HG03097 (cell line): ENCODE data around the gene CBL.
"Not testable (repeated sequence)": the region's sequence is repeated elsewhere in the genome, so short reads cannot be mapped to it uniquely, and the experiment has no call there.

Experiments used
- ATAC-seq: cut with Tn5 transposase; IDR thresholded peaks from one replicate; pipeline ENCODE4 v1.9.1; 2021; ENCODE audit not compliant: unreplicated experiment, low FRiP score

Gene CBL

DNA sequence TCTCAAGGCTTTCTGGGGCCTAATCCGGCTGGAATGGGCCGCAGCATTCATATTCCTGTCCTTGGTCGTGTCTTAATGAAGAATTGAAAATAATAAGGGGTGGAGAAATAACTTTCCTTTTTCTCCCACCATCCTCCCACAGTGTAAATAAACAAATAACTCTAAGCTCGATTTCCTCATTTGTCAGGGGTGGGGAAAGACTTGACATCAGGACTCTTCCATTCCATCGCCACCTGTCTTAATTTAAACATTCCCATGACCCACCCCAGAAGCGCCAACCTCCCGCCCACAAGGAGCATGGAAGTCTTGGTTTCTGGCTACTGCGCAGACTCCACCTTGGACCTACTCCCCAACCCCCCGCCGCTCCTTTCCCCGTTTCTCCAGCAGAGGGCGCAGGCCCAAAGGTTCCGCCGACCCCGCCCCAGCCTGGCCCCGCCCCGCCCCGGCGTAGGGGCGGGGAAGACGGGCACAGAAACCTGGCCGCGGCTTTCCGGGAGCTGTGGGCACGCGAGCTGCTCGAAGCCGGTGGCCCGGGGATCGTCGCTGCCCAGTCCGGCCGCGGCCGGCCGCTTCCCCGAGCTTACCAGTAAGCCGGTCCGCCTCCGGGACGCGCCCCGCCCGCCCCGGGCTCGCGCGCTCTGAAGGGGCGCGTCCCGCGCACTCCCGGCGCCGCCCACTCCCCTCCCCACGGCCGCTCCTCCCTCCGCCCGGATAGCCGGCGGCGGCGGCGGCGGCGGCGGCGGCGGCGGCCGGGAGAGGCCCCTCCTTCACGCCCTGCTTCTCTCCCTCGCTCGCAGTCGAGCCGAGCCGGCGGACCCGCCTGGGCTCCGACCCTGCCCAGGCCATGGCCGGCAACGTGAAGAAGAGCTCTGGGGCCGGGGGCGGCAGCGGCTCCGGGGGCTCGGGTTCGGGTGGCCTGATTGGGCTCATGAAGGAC is at the start of gene CBL:
Gene CBL (plus strand): TSS at position 766 of the 937 bp plus-strand sequence. CDS start 79 bp downstream, at position 845.
- ATAC-seq = peak; percentile 80

DNA sequence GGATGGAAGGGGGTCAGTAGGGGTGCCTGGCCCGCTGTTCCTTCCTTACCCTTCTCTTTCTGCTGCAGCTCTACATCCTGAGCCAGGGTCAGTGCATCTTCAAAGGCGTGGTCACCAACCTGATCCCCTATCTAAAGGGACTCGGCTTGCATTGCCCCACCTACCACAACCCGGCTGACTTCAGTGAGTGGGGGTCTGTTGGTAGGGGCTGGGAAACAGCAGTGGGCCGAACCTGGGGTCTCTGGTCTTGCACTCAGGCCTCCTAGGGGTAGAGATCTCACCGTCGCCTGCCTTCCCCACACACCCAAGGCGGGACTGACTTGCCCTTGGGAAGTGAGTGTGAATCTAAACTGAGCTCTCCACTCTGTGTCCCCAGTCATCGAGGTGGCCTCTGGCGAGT is 49.6 kb upstream of the CBL start:
- ATAC-seq = no peak

DNA sequence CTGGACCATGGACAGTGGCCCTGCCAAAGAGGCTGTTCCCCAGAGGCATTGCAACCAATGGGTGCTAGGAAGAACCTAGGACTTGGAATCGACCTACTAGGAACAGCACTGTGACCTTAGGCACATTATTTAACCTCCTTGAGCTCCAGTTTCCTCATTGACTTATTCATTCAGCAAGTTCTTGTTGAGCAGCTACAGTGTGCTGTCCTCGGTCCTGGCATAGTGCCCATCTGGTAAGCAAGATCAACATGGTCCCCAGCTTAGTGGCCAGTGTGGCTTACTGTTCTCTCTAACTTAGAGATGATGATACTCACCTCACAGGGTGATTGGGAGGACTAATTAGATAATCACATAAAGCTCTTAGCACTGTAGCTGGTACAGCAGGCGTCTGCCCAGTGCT is 49.1 kb upstream of the CBL start:
- no peak for ATAC-seq

DNA sequence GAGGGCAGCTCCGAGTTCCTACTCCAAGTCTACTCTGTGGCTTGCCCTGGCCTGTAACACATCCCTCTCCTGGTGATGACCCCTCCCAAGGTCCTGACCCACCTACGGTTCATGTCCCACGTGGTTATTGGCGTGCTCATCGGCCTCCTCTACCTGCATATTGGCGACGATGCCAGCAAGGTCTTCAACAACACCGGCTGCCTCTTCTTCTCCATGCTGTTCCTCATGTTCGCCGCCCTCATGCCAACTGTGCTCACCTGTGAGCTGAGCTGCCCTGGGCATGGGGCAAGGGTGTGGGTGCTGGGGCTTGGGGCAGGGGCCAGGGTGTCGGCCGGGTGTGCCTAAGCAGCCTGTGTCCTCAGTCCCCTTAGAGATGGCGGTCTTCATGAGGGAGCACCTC is 47.7 kb upstream of the CBL start:
- no peak for ATAC-seq

DNA sequence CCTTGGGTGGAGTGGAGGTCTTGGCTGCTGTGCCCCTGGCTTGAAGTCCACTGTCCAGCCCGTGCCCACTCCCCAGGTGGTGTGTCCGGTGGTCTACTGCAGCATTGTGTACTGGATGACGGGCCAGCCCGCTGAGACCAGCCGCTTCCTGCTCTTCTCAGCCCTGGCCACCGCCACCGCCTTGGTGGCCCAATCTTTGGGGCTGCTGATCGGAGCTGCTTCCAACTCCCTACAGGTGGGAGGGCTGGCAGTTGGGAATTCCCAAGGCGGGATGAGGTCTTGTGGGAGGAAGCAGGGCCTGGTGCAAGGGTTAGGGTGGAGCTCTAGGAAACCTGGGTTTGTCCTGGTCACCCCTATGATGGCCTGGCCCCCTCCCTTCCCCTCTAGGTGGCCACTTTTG is 46.0 kb upstream of the CBL start:
- no peak for ATAC-seq

DNA sequence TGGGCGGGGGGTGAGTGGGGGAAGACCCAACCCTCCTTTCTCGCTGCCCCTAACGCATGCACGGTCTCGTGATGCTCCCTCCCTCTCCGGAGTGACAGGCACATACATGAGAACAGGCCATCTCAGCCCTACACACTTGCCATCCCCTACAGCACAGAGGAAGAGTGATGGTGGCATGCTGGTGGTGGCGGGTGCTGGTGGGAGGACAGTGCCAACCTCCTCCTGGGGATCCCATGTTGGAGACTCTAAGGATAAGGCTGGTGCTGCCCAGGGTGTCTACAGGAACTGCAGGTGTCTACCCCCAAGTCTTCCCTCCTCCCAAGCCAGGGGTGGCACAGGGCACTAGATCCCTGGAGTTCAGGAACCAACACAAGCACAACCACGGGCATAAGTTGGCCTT is 44.3 kb upstream of the CBL start:
- no peak for ATAC-seq

DNA sequence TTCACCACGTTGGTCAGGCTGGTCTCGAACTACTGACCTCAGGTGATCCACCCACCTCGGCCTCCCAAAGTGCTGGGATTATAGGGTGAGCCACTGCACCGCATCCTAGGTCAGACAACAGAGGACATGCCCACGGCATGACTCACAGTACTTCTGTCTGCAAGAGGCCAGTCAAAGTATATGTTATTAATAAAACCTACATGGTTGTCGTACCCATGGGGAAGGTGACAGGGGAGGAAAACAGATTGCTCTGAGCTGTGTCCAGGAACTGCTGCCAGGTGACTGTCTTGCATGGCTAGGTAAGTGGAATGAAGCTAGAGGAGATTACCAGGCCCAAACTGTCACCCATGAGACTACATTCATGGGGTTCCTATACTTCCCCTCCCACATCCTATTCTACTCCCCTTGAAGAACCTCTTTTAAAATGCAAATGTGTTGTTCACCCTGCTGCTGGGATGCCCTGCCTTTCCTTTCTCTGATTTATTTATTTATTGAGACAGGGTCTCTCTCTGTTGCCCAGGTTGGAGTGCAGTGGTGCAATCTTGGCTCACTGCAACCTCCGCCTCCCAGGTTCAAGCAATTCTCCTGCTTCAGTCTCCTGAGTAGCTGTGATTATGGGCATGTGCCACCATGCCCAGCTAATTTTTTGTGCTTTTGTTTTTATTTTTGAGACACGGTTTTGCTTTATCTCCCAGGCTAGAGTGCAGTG is 39.6 kb upstream of the CBL start:
- no peak for ATAC-seq

DNA sequence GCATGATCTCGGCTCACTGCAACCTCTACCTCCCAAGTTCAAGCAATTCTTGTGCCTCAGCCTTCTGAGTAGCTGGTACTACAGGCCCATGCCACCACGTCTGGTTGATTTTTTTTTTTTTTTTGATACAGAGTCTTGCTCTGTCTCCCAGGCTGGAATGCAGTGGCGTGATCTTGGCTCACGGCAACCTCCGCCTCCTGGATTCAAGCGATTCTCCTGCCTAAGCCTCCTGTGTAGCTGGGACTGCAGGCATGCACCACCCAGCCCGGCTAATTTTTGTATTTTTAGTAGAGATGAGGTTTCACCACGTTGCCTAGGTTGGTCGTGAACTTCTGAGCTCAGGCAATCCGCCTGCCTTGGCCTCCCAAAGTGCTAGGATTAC is 39.1 kb upstream of the CBL start:
- ATAC-seq = not testable (repeated sequence)

DNA sequence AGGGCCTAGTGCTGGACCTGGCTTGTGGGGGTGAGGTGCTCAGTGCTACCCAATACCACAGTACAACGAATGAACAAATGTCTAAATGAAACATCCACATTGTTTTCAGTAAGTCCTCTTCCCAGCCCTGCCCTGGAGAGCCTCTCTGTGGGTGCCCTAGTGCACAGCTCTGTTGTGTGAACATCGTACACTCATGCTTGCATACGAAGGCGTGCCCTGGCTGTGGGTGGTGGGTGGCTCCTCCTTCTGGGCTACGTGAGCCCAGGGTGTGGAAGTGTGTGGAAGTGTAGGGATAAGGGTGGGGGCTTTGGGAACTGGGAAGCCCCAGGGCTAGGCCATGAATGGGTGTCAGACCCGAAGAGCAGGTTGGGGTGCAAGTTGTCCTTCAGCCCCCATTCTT is 38.2 kb upstream of the CBL start:
- ATAC-seq = no peak

DNA sequence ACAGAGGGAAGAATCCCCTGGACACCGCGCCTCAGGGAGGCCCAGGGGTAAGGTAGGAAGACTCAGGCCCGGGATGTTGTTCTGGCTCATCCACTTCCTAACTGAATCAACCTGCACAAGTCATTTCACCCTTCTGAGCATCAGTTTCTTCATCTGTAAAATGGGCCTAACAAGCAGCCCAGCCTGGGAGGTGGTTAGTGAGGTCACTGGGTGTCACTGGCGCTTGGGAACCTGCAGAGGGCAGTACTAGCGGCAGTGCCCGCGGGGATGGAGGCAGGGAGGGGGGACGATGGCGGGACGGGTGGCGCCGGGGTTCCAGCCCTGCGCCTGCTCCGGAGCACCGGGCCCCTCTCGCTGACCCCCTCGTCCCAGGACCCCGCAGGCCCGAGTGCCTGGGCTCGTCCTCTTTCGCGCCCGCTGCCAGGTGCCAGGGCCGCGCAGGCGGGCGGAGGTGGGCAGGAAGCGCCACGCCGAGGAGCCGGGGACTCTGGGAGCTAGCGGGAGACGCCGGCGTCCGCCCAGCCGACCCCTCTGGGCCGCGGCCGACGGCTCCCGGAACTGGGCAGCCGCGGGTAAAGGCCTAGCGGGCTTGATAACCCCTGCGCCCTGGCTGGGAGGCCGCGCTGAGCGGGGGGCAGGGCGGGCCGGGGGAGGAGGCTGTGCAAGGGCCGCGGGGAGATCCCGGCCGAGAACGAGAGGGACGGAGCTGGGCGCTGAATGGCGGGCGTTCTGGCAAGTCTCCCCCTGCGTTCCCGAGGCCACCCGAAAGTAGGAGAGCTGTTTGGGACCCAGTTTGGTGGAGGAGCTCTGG is 37.5 kb upstream of the CBL start, which contains the start of gene NLRX1:
Gene NLRX1 (plus strand): TSS at position 255 of the 811 bp plus-strand sequence. CDS start 2,679 bp downstream, outside the sequence.
- peak; percentile 77 for ATAC-seq

DNA sequence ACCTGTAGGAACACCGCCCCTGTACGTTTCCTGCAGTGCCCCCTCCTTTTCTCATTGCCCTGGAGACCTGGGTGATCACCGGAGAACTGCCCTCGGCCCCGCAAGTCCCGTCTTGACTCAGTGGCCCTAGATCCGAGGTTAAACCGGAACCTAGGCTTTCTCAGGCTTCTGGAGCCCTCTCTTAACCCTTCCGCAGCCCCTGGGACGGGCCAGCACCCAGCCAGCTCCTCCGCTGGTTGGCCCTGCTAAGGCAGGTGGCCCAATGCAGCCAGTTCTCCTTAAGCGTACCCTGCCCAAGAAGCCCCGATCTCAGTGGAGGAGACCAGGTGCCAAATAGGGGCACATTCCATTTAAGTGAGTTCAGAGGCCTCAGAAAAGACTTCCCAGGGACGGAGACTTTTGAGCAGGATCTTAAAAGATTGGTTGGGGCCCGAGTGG is 36.8 kb upstream of the CBL start:
- ATAC-seq = no peak

DNA sequence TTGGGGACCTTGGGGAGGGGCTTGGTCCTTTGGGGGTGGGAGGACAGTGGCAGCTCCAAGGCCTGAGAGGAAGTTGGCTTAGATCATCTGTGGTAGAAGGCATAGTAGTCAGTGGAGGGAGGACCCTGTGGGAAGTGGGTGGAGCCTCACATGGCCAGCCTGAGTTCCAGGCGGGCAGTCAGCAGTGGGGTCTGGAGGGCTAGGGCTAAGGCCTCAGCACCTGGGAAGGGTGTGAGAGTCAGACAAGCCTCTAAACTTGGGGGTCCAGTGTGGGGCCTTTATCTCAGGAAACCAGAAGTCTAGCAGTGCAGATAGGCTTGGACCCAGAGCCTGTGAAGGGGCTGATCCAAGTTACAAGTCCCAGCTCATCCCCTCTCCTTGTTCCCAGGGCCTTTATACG is 33.6 kb upstream of the CBL start:
- ATAC-seq = no peak

DNA sequence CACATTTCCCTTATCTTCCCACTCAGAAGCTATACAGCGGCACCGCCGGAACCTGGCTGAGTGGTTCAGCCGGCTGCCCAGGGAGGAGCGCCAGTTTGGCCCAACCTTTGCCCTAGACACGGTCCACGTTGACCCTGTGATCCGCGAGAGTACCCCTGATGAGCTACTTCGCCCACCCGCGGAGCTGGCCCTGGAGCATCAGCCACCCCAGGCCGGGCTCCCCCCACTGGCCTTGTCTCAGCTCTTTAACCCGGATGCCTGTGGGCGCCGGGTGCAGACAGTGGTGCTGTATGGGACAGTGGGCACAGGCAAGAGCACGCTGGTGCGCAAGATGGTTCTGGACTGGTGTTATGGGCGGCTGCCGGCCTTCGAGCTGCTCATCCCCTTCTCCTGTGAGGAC is 32.7 kb upstream of the CBL start:
- no peak for ATAC-seq

DNA sequence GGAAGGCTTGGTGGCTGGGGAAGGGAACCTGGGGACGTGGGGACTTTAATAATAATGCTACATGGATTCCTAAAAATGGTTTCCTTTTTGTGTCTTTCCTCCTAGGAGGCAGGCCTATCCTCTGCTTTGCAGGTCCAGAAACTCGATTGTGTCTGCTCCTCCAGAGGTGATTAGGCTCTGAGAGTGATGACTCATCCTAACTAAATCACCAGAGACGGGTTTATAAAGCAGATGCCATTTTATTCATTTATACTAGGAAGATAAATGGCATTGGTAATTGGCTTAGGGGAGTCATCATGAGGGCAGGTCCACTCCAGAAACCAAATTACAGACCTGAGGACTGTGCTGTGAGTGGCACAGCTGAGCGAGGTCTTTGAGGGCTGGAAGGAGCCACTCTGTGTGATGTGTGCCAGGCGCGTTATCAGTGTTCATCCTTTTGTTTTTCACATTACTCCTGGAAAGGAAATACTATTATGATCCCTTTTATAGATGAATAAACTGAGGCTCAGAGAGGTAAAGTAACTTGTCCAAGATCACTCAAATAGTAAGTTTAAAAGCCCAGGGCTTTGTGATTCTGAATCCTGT is 30.6 kb upstream of the CBL start:
- ATAC-seq = no peak

DNA sequence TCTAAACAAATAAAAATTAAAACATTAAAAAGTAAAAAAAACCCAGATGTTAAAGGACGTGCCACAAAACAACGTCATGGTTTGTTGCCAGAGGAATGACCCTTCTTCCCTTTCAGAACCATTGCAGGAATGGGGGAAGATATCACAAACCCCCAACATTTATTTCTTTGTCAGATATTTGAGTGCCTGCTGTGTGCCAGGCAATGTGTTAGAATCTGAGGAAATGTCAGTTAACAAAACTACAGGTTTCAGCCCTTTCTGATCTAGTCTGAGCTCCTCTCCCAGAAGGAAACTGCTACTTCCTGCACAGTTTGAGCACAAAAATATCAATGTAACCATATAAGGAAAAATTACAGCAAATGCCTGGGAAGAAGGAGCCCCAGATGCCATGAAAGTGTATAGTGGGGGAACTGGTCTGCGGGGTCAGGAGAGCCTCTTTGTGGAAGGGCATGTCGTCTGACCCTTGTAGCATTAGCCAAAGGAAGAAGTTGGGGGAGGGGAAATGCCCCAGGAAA is 27.9 kb upstream of the CBL start:
- ATAC-seq = no peak

DNA sequence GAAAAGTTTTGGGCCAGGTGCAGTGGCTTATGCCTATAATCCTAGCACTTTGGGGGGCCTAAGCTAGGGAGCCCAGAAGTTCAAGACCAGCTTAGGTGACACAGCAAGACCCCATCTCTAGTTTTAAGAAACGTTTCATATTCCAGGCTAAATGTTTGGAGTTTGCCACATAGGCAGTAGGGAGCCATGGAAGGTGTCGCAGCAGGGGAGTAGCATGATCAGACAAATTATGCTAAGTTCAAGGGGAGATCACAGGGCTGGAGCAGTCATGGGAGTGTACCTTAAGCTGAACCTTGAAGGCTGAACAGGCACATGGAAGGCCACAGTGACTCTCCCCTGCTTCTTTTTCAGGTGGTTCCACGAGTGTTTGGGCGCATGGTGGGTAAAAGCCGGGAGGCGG is 26.8 kb upstream of the CBL start:
- no peak for ATAC-seq

DNA sequence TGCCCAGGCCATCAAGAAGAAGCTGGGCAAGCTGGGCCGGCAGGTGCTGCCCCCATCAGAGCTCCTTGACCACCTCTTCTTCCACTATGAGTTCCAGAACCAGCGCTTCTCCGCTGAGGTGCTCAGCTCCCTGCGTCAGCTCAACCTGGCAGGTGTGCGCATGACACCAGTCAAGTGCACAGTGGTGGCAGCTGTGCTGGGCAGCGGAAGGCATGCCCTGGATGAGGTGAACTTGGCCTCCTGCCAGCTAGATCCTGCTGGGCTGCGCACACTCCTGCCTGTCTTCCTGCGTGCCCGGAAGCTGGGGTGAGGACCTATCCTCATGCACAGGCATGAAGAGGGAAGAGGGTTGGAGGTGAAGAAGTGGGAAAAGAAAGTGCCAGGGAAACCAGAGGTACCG is 26.2 kb upstream of the CBL start:
- no peak for ATAC-seq

DNA sequence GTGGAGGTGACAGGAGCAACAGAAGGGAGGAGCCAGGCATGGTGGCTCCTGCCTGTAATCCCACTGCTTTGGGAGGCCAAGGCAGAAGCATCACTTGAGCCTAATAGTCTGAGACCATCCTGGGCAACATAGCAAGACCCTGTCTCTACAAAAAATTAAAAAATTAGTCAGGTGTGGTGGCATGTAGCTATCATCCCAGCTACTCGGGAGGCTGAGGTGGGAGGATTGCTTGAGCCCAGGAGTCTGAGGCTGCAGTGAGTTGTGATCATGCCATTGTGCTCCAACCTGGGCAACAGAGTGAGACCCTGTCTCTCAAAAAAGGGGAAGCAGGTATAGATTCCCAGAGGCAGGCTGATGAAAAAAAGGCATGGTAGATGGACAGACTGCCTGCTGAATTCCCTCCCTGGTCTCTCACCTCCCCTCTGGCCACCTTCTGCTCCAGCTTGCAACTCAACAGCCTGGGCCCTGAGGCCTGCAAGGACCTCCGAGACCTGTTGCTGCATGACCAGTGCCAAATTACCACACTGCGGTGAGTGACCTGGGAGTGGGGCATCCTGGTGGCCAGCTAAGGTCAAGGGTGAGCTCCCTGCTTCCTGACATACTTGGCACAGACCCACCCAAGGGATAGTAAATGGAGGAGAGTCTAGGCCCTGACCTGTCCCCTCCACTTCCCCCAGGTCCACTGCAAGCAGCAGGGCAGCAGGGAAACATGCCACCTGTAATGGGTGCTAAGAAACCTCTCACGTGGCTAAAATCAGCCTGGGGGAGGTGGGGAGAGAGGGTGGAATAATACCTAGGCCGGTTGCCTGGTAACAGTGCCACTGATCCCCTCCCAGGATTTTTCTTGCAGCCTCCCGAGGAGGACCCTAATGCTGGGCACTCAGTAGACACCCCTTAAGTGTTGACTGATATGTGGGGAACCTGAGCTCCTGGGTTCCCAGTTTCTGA is 25.1 kb upstream of the CBL start:
- ATAC-seq = no peak

DNA sequence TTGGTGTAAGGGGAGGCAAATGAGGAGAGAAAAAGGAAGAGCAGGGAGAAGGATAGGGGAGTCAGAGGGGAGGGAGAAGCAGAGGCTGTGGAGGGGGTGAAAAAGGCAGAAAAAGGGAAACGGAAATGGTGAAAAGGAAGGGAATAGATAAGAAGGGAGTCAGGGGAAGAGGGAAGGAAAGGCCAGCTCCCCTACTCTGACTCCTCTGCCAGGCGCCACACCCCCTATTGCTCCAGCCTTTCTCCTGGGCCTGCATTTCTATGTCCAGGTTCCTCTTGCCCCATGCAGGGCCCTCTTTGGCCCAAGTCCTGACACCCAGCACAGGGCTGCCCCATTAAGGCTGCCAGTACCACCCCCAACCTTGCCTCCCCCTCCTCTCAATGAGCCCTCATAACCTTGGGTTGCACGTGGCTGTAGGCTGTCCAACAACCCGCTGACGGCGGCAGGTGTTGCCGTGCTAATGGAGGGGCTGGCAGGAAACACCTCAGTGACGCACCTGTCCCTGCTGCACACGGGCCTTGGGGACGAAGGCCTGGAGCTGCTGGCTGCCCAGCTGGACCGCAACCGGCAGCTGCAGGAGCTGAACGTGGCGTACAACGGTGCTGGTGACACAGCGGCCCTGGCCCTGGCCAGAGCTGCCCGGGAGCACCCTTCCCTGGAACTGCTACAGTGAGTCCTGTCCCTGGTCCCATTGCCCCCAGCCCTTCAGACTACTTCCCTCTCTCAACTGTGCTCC is 24.3 kb upstream of the CBL start:
- ATAC-seq = no peak
